ENCODE results near the gene SDCBP2. TPM values are rescaled to one million over a fixed set of nuclear protein-coding genes. Genes with fewer than 3 reads are reported as not detected.

SDCBP2 gene, protein sequence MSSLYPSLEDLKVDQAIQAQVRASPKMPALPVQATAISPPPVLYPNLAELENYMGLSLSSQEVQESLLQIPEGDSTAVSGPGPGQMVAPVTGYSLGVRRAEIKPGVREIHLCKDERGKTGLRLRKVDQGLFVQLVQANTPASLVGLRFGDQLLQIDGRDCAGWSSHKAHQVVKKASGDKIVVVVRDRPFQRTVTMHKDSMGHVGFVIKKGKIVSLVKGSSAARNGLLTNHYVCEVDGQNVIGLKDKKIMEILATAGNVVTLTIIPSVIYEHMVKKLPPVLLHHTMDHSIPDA
- total RNA-seq, result 1.4 and 1.9 TPM in 2 replicates

DNA sequence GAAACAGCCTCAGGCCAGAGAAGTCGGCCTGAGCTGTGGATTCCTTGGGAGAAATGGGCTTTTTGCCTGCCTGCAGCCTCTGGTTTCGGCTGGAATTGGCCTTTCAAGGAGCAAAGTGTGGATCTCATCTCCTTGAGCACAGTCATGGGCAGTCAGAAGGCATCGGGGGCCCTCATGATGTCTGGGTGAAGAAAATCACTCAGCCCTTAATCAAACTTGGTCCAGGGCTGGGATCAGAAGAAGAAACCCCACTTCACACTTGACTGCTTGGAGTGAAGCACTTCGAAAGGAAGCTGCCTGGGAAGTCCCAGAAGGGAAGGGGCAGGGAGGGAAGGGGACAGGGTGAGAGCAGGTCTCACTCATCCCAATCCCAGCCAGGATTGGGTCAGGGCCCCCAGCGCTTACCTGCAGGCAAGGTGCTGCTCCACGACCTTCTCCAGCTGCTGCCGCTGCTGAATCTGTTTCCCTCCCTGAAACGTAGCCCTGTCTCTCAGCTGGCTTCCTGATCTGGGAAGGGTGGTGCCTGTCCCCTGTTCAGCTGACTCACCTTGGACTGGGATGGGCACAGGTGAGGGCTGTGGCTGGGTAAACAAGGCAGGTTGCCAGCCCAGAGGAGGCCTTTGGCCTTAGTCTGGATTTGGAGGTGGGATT lies at the start of gene SDCBP2:
Gene SDCBP2, minus strand, starts transcription at position 460 of the 651 bp plus-strand sequence. CDS start 8,723 bp downstream, outside the sequence.

GRCh38 chr20:1266167-1266973 lies 62.6 kb downstream of the SDCBP2 start, which contains the start of gene SNPH:
SNPH (plus strand) TSS chr20:1266294; CDS start chr20:1296240, 29,946 bp downstream.

Other genes with a start within 250 kb of the SDCBP2 start
- 16.4 and 19.1 TPM in 2 replicates for gene PSMF1, start 210.5 kb downstream of the SDCBP2 start, total RNA-seq
- gene TMEM74B, start 144.2 kb downstream of the SDCBP2 start, total RNA-seq, result not detected in 2 replicates
- not detected in 2 replicates for gene C20orf202, start 125.7 kb downstream of the SDCBP2 start, total RNA-seq
- gene RAD21L1, start 103.1 kb downstream of the SDCBP2 start, total RNA-seq, result under 0.01 TPM in 1 of 2 replicates, not detected in the other
- 6.7 and 9.6 TPM in 2 replicates for gene SNPH, start 62.8 kb downstream of the SDCBP2 start, total RNA-seq
- gene FKBP1A, start 63.9 kb upstream of the SDCBP2 start, total RNA-seq, result 119 and 123 TPM in 2 replicates
- 15.6 and 16.7 TPM in 2 replicates for gene NSFL1C, start 137.7 kb upstream of the SDCBP2 start, total RNA-seq
- gene SIRPB2, start 162.3 kb upstream of the SDCBP2 start, total RNA-seq, result not detected in 2 replicates
- not detected in 2 replicates for gene SIRPD, start 228.6 kb upstream of the SDCBP2 start, total RNA-seq